MV-4-11 (cell line): ENCODE results near the gene KATNB1.
"Not testable (repeated sequence)": the region's sequence is repeated elsewhere in the genome, so short reads cannot be mapped to it uniquely, and the experiment has no call there.

ENCODE experiments used
- DNase-seq: peaks from one replicate; lab custom pipeline; 2025; lab: John Stamatoyannopoulos, UW

The KATNB1 gene

DNA sequence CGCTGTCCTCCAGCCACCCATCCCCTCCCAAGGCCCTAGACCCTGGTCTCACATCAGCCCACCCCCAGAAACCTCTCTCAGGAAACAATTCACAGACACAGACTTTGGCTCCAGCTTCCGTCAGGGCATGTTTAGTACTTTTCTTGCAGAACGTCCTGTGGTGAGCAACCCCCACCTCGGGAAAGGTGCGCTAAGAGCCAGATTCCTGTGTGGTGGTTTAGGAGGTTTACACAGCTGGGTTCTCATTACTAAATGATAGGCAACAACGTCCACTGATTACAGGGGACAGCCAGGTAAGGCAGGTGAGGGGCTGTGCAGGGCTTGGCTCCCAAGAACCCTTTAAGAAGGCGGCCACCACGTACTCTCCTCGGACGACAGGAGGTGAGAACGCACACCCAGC is 37.4 kb downstream of the KATNB1 start:
- no peak for DNase-seq

DNA sequence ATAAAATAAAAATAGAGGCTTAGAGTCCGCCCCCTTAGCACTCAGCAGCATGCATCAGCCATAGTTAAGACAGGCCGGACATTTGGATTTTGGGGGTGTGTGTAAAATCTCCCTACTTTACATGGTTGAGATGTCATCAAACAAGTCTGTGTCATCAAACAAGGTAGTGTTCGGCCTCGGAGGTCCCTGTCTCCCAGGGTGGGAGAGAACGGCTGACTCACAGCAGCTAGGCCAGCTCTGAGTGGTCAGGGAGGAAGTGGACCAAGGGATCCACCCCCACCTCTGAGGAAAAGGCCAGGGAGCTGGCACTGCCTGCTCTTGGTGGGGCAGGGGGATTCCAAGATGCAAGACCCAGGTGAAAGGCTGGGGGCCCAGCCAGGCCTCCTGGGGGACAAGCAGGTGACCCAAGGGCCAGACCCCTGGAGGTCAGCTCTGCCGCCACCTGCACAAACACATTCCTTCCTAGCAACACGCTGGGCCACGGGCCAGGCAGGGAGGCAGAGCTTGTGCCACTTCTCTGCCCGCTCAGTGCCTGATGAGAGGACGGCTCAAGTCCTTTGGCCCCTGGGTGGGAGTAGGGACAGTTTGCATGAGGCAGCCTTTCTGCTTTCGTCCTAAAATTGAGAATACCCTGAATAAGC is 38.2 kb downstream of the KATNB1 start:
- DNase-seq = no peak

DNA sequence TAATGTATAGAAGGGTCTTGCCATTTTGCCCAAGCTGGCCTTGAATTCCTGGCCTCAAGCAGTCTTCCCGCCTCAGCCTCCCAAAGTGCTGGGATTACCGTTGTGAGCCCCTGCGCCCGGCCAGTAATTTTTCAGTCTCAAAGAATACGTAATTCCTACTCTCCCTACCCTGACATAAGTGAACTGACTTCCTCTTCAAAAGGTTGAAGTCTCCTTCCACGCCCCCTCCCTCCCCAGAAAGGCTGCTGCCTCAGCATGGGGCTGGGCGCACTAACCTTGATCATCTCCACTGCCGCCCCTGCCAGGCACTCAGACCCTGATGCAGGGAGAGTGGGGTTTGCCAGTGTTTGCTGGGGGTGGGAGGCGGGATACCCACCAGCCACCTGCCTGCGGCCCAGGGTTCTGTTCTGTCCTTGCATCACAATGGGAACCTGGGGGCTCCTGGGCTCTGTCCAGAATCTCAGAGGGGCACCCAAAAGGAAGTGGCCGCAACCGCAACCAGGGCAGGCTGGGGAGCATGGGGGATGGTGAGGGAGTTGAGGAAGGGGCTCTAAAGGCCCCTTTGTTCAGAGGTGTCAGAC is 39.2 kb downstream of the KATNB1 start:
- no peak for DNase-seq

DNA sequence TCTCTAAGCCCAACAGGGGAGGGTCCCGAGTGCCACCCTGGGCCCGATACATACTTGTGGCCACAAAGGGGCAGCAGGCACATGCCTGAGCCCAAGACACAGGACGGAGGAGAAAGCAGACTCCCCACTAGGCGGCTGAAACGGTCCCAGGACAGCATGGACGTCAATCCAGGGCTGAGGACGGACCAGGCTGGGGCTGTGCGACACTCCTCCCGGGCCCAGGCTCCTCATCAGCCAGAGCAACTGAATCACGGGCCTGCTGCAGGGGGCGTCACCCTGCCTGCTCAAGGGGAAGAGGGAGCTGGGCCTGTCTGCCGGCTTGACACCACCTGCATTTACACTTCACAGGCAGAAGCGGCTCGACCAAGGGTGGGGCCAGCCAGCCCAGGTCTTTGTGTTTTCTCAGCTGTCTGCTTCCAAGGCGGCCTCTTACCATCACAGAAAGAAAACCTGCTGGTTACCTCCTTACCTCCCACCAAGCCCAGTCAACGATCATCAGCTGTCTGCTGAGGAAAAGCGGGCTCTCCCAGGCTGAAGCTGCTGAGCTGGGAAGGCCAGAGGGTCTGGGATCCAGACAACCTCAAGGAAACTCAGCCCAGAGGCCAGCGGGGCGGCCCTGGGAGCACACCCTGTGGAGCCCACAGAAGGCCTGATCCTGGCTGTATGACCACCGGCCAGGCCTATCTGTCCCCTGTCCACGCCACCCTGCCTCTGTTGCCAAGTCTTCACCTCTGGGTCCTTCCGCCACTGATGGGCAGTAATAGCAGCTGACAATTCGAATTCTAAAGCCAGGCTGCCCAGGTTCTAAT is 40.3 kb downstream of the KATNB1 start:
- DNase-seq = no peak

DNA sequence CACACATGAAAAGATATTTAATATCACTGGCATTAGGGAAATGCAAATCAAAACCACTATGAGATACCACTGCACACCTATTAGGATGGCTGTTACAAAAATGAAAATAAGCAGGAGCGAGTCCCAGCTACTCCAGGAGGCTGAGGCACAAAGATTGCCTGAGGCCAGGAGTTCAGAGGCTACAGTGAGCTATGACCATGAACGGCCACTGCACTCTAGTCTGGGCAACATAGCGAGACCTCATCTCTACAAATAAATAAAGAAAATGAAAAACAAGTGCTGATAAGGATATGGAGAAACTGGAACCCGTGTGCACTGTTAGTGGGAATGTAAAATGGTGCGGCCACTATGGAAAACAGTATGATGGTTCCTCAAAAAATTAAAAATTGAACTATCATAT is 43.1 kb downstream of the KATNB1 start:
- DNase-seq = no peak

DNA sequence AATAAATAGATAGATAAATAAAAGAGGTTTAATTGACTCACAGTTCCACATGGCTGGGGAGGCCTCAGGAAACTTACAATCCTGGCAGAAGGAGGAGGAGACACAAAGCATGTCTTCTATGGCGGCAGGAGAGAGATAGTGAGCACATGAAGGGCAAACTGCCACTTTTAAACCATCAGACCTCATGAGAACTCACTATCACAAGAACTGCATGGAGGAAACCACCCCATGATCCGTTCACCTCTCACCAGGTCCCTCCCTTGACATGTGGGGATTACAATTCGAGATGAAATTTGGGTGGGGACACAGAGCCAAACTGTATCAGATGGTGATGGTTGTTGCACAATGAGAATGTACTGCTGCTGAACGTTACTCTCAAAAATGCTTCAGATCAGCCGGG is 44.3 kb downstream of the KATNB1 start:
- not testable (repeated sequence) for DNase-seq

DNA sequence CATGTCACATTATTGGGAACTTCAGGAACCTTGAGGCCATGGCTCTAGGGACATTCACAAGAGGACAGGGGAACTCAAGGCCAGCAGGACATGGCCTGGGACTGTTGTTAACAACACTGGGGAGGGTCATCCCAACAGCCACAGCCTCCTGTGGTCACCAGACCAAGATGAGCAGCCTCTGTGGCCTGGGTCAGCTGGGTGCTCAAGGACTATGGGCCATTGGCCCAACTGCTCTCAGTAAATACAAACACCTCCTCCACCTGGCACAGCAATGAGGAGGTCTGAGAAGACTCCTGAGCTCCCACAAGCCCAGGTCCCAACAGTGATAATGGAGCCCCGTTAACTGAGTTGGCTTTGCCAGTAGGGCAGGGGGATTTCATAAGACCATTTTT is 45.8 kb downstream of the KATNB1 start:
- no peak for DNase-seq

DNA sequence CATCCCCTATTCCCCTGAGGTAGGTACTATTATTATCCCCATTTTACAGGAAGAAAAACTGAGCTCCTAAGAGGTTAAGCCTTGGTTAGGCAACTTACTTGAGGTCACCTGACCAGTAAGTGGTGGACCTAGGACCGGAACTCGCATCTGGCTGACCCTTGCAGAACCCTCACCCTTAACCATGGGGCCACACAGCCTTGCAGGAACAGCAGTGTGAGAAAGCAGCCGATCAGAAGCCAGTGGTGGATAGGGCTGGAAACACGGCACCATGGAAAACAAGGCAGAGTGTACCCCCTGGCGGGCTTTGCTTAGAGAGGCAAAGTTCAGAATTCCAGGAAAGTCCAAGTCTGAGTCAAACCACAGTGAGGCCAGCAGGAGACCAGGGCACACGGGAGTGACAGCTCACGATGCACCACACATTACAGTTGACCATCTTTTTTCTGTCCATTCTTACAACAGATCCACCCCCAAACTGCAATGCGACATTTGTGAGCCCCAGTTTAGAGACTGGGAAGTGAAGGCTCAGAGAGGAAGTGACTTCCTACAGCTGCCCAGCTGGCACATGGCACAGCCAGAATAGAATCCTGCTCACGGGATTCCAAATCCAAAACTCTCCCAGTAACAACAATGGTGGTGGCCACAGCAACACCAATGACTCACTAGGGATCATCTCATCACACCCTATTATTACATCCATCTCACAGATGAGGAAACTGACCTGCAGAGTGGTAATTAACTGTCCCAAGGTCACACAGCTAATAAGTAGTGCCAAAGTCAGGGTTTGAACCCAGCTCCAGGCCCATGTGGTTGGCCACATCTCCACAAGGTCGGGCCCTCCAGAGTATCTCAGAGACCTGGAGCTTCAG is 46.4 kb downstream of the KATNB1 start:
- peak; percentile 12 for DNase-seq

DNA sequence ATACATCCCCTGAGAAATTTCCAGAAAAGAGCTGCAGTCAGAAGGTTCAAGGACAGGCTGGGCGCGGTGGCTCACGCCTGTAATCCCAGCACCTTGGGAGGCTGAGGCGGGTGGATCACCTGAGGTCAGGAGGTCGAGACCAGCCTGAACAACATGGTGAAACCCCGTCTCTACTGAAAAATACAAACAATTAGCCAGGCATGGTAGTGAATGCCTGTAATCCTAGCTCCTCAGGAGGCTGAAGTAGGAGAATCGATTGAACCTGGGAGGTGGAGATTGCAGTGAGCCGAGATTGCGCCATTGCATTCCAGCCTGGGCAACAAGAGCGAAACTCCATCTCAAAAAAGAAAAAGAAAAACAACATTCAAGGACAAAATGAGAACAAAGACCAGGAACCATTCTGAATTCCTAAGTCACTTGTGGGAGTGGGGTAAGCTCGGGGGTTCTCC is 47.1 kb downstream of the KATNB1 start:
- DNase-seq = not testable (repeated sequence)

DNA sequence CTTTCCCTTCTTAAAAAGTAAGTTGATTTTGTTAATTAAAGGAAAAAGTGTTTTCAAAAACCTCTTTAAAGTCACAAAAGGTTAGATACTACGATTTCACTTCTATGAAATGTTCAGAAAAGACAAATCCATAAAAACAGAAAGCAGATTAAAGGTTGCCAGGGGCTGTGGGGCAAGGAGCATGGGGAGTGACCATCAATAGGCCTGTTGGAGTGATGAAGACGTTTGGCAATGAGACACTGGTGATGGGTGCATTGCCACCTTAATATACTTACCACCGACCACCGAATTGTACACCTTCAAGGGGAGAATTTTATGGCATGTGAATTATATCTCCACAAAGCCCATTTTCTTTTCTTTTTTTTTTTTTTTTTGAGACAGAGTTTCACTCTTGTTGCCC is 47.5 kb downstream of the KATNB1 start:
- no peak for DNase-seq

DNA sequence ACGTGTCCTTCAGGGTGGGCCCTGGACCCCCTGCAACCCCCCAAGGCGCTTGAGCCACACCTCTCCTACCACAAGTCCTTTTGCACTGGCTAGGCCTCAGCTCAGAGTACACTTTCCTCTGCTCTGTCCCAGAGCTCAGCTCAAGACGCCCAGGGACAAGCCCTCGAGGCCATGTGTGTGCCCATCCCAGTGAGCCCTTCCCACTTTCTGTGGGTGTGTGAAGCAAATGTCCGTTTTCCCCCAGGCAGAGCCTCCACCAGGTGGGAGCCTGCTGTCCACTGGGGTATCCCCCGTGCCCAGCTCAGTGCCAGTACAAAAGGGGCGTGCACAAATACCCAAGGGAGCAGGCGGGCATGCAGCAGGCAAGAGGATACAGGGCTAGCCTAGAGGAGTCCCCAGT is 48.3 kb downstream of the KATNB1 start:
- DNase-seq = no peak

DNA sequence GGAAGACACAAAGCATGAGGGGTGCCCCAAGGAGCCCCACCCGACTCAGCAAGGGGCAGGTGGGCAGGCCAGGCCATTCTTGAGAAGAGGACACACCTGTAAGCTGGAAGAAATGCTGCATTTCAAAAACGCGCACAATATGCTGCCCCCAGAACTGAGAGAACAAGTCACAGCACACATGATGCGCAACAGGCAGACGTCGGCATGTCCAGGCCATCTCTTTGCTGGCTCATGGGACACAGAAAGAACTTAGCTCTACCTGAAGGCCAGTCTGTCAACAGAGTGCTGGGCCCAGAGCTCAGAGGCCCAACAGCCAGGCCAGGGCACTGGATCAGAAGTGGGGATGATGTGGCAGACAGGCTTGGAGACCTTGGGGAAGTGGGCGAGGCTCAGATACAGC is 48.8 kb downstream of the KATNB1 start:
- DNase-seq = no peak

DNA sequence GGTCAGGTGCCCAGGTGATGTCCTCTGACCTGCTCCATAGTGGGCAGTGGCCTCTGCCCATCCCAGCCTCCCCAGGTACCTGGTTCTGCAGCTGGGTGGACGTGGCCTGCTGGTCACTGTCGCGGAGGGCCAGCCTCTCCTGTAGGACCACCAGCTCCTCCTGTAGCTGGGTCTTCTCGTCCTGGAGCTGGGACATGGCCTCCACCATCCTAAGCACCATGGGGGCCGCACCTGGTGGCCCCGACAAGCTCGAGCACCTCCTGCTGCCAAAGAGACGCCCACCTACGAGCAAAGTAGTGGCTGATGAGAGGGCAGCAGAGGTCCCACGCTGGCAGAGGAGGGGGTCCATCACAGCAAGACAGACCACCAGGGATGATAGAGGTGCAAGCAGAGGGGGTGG is 49.8 kb downstream of the KATNB1 start:
- no peak for DNase-seq

DNA sequence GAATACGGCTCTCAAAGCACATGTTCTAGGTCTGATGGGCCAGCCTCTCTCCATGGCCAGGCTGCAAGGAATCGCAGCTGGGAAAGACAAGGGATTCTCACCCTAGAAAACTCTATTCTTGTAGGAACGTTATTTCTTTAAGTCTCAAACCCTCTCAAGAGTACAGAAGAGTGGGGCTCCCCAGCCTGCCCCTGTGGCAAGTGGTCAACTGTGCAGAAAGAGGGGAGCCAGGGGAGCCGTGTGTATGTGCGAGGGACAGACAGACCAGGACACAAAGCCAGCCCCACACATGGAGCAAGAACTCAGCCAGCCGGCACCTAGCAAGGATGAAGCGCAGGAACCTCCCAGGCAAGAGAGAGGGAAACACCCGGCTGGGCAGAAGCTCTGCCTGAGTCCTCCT is 50.4 kb downstream of the KATNB1 start:
- DNase-seq = no peak

DNA sequence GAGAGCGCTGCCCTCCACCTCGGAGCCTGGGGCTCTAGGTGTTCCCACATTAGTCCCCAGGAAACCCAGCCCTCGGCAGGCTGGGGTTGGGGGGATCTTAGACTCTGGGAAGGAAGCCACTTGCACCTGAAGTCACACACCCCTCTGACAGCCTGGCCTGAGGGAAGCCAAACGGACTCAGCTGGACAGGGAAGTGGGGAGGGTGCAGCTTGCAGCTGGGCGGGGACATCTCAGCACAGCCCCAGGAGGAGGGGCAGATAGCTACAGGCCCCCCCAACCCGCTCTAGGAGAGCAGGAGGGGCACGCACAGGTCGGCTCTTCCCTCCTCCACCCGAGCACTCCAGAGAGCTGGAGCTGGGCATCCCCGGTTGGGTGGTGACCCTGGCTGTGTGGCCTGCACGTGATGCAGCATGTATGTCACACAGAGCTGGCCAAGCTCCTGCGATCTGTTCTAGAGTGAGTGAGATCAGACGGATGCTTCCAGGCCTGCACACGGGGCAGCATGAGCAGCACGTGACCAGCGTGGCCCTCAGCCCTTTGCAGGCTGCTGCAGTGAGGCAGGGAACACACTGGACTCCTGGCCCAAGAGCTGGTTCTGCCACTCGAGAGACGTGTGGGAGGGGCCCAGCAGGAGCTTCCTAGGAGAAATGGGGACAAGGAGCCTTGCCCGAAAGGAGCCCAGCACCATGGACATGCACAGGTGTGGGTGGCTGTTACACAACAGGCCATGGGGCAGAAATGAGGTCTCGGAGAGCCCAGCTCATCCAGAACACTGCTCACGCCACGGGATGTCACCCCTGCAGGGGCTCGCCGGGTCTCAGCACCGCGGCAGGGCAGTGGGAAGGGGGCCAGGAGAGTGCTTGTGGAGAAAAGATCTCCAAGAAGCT is 51.3 kb downstream of the KATNB1 start:
- DNase-seq = no peak

DNA sequence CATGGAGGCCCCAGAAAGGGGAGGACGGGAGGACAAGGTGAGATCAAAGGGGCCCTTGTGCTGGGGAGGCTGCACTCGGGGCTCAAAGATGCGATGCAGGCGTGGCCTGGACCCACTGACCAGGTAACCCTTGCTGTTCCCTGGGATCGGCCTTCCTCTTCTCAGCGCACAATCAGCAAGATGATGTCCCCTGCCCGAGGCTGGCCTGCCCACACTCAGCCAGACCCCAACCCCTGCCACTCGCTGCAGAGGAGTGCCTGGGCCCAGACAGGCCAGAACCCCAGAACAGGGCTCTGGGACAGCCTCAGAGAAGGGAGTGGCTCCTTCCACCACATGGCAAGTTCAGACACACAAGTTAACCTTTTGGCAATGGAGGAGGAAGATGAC is 51.9 kb downstream of the KATNB1 start:
- DNase-seq = no peak

DNA sequence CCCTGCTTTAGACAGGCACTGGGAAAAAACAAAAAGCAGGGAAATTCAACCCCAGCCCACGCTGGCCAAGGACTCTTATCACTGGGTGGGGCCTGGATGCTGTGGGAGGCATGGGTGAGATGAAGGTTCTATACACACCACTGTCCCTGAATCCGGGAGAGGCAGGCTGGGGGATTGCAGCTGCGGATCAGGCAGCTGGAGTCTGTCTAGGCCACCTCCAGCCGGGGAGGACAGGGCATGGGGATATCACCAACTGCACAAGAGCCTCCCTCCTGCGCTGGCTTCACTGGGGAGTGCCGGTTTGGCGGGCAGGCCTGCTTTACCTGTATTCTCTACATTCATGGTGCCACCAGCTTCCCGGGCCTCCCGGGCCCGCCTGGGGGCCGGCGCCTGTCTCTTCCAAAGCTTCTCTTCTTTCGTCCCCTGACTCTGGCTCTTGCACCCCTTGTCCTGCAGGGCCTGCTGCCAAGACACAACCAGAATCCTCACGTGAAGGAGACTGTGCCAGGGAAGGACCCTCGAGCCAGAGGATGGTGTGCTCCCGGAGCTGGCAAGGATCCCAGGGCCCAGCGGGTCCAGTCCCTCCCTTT is 52.8 kb downstream of the KATNB1 start:
- DNase-seq = no peak

DNA sequence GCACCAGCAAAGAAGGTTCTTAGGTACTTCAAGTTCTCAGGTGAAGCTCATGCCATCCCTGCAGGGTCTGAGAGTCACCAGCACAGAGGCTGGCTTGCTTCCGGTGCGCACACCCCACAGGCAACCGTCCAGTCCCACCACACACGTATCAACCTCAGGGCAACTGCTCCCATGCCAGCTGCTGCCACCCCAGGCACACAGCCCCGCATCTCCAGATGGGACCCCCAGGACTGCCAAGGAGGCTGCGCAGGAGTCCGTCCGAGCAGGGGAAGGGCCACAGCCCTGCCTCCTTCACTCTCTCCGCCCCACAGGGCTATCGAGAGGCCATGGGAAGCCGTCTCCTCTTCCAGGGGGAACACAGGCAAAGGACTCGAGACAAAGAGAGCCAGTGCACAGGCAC is 53.4 kb downstream of the KATNB1 start:
- DNase-seq = no peak

DNA sequence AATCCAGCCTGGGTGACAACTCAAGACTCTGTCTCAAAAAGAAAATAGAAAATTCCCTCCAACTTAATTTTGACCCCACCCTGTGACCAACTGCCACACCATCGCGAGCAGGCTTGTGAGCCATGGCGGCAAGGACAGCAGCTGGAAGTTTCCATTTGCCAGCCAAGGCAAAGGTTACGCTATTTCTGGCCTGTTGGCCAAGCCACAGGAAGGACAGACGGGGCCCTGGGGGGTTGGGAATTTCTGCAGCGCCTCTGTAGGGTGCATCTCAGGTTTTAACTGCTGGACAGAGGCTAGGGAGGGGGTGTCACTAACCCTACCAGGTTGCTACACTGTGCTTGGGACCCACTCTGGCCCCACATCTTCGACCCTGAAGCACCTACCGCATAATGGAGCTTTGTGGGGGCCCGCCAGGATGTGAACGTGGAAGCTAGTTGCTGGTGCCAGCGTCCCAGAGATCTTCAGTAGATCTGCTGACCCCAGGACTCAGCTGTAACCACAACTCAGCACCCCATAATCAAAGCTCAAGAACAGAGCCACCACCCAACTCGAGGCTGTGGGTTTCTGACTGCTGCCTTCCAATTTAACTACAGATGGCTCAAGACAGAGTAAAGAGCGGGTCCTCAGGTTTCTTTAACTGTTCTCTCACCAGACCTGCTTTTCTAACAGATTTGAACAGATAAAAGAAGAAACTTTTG is 55.8 kb downstream of the KATNB1 start:
- DNase-seq = peak; percentile 42

DNA sequence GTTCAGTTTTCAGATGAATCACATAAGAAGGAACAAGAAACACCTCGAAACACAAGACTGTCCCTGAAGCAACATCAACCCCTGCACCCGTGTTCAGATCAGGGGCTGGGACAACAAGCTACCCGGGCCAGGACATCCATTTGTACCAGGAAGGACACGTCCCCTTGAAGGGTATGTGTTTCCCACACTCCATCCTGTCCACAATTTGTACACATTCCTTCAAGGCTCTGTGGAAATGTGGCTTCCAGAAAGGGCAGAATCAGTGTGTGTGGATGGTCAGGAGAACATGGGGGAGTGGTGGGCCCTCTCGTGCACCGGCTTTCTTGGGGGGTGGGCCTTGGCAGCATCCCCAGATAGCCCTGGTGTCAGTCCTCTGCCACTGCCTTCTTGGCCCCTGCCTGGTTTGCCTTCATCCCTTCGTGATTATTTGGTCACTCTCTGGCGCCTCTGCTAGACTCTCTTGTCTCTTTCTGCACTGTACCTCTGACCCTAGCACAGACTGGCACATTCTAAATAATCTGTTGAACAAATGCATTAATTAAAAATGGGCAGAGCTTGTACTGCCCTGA is 56.4 kb downstream of the KATNB1 start:
- no peak for DNase-seq
